Sigmoid colon (tissue), 7 donors: ENCODE measurements around the gene SNIP1. TPM values are rescaled to one million over a fixed set of nuclear protein-coding genes. Genes with fewer than 3 reads are reported as not detected.
"Not testable (repeated sequence)": the region's sequence is repeated elsewhere in the genome, so short reads cannot be mapped to it uniquely, and the experiment has no call there.

ENCODE experiments used
- DNase-seq: peaks from one replicate; pipeline ENCODE4 v3.0.0-alpha.2; 2019
- H3K27ac ChIP-seq, 4 donors: fragments of 200-600 bp; sonication (generic); one replicate each; pipeline ENCODE4 v1.5.1; 2016 to 2019; ENCODE audit warnings: mild to moderate bottlenecking in 1 of 4
- H3K27me3 ChIP-seq, 3 donors: fragments of 200-600 bp; sonication (generic); one replicate each; pipeline ENCODE4 v1.5.1; 2019; ENCODE audit warnings: mild to moderate bottlenecking in 1 of 3
- H3K36me3 ChIP-seq, 4 donors: fragments of 200-600 bp; sonication (generic); one replicate each; pipeline ENCODE4 v1.5.1; 2016 to 2019
- H3K4me1 ChIP-seq, 4 donors: fragments of 200-600 bp; sonication (generic); one replicate each; pipeline ENCODE4 v1.5.1; 2017 to 2019
- H3K4me3 ChIP-seq, 4 donors: fragments of 200-600 bp; sonication (generic); one replicate each; pipeline ENCODE4 v1.5.1; 2017 to 2019; ENCODE audit warnings: mild to moderate bottlenecking in 2 of 4, moderate library complexity in 1 of 4
- H3K9me3 ChIP-seq, 4 donors: fragments of 200-600 bp in 3 of 4; sonication (generic) in 3 of 4; one replicate each; pipeline versions ENCODE4 v1.5.1 to v1.6.1; 2013 to 2019
- CTCF ChIP-seq, 4 experiments: fragments of 450-650 bp in 3 of 4; fragments of 200-600 bp in 1 of 4; IDR thresholded peaks; one replicate each; pipeline ENCODE4 v1.5.1; 2016 to 2019; ENCODE audit warnings: antibody characterized with exemption in 4 of 4, mild to moderate bottlenecking in 3 of 4, moderate library complexity in 2 of 4
- EP300 ChIP-seq, 4 donors: sonication (generic); formaldehyde crosslinking; IDR thresholded peaks; one replicate each; pipeline ENCODE4 v1.6.1; 2017; ENCODE audit warnings: antibody characterized with exemption in 4 of 4
- POLR2A ChIP-seq, 2 donors: fragments of 450-650 bp; IDR thresholded peaks; one replicate each; pipeline ENCODE4 v1.6.1; 2016; ENCODE audit warnings: antibody characterized with exemption in 2 of 2, mild to moderate bottlenecking in 2 of 2, moderate library complexity in 2 of 2
- POLR2AphosphoS5 ChIP-seq, 4 donors: sonication (generic); formaldehyde crosslinking; IDR thresholded peaks; one replicate each; pipeline ENCODE4 v1.6.1; 2017; ENCODE audit warnings: antibody characterized with exemption in 4 of 4
- WGBS, 2 donors: extraction: QIAGEN DNeasy Blood & Tissue Kit; methylation state at CpG; one replicate each; pipeline ENCODE4 v1.1.7; 2013; 5-methylcytosine and 5-hydroxymethylcytosine counted together
- intact Hi-C: fragments of 100-400 bp; cut with DNase I; formaldehyde crosslinking; loops from one replicate; pipeline ENCODE4 v1.15.1; 2023
- polyA plus RNA-seq, 3 donors: library from polyadenylated mRNA; stranded (reverse); fragments of 200-250 nt; gene quantifications; one replicate each; pipeline ENCODE4 v1.2.3, GENCODE V29; 2013
- total RNA-seq, 4 donors: library from RNA; depleted of rRNA; stranded (reverse); fragments of >200 nt; gene quantifications; one replicate each; pipeline ENCODE4 v1.1.0, GENCODE V29; 2016
- donor health status: healthy with polysubstance abuse.
- donor health status: Bipolar disorder and iron deficiency.
- donor health status: healthy.

The SNIP1 gene
- total and polyA plus RNA-seq, 7 donors: 3.6 to 20.4 (median 7.2) TPM

GRCh38 chr1:37514350-37515184, 39.5 kb downstream of the SNIP1 start, which contains the start of gene MEAF6:
MEAF6 (minus strand) TSS chr1:37514766; CDS start chr1:37514746, 20 bp downstream.
- Histone ChIP-seq H3K4me1 (peaks cover 0 to 32% (median 20%) of the 10 kb centered on the region in 4 donors), H3K27ac (peak within 1 kb of the TSS; percentile 92 to 98 (median 96)), H3K9me3 (no peaks in the 10 kb centered on the region), H3K36me3 (peaks cover 0 to 32% (median 0%) of the 10 kb centered on the region in 4 donors), H3K4me3 (peak within 1 kb of the TSS; percentile 50 to 99 (median 84)), H3K27me3 (no peaks in the 10 kb centered on the region)
- DNase-seq: peak; percentile 90
- 0 to 1% methylated on average over 100 of the region's 100 CpGs for WGBS, 2 donors
- TF ChIP-seq EP300 (IDR thresholded peaks at IDR 0.05) (no peak), CTCF (IDR thresholded peaks at IDR 0.05) (peak in 2 of 4 experiments; percentile 16 to 82), POLR2AphosphoS5 (IDR thresholded peaks at IDR 0.05) (peak; percentile 75 to 91 (median 84)), POLR2A (IDR thresholded peaks at IDR 0.05) (peak; percentile 76 to 77)
- intact Hi-C loops: loop anchor here (2.0 to 5.0 kb wide), 3 partner anchors 38 to 178 kb away; partner anchors contain the start of genes CDCA8 and SNIP1

GRCh38 chr1:37513795-37514349, 40.2 kb downstream of the SNIP1 start:
- Histone ChIP-seq H3K9me3 (no peaks in the 10 kb centered on the region), H3K36me3 (peaks cover 1 to 39% (median 4%) of the 10 kb centered on the region in 4 donors), H3K4me3 (peak overlapping the region; percentile 50 to 99 (median 84)), H3K27ac (peak overlapping the region; percentile 92 to 98 (median 96)), H3K4me1 (peaks cover 0 to 32% (median 20%) of the 10 kb centered on the region in 4 donors), H3K27me3 (no peaks in the 10 kb centered on the region)
- TF ChIP-seq CTCF (IDR thresholded peaks at IDR 0.05) (no peak), POLR2A (IDR thresholded peaks at IDR 0.05) (no peak)
- no peak for DNase-seq
- intact Hi-C loops: loop anchor here (2.0 to 5.0 kb wide), 3 partner anchors 38 to 178 kb away; partner anchors contain the start of genes CDCA8 and SNIP1
- WGBS, 2 donors: 2 to 3% methylated on average over 26 of the region's 26 CpGs

- peaks cover 9 to 84% (median 21%) of the 10 kb centered on the region in 4 donors for H3K36me3 ChIP-seq
- H3K27ac ChIP-seq: no peak overlapping the region
- no peaks in the 10 kb centered on the region for H3K9me3 ChIP-seq
- no peak for DNase-seq
- TF ChIP-seq EP300 (IDR thresholded peaks at IDR 0.05) (no peak), POLR2A (IDR thresholded peaks at IDR 0.05) (no peak), POLR2AphosphoS5 (IDR thresholded peaks at IDR 0.05) (no peak), CTCF (IDR thresholded peaks at IDR 0.05) (no peak)
- H3K4me3 ChIP-seq: no peak overlapping the region
- no peaks in the 10 kb centered on the region for H3K27me3 ChIP-seq
- intact Hi-C loops: no loop called here
- 86 to 91% methylated on average over 4 of the region's 4 CpGs for WGBS, 2 donors
- peaks cover 0 to 27% (median 18%) of the 10 kb centered on the region in 4 donors for H3K4me1 ChIP-seq
Observed at GRCh38 chr1:37509181-37509580, 44.9 kb downstream of the SNIP1 start.

GRCh38 chr1:37506740-37507139, 47.4 kb downstream of the SNIP1 start:
- Histone ChIP-seq H3K9me3 (no peaks in the 10 kb centered on the region), H3K4me1 (peaks cover 0 to 6% (median 1%) of the 10 kb centered on the region in 4 donors), H3K4me3 (no peak overlapping the region), H3K27ac (no peak overlapping the region), H3K36me3 (peaks cover 9 to 89% (median 27%) of the 10 kb centered on the region in 4 donors), H3K27me3 (no peaks in the 10 kb centered on the region)
- WGBS, 2 donors: 94 to 96% methylated on average over 2 of the region's 2 CpGs
- TF ChIP-seq EP300 (IDR thresholded peaks at IDR 0.05) (no peak), POLR2AphosphoS5 (IDR thresholded peaks at IDR 0.05) (no peak), CTCF (IDR thresholded peaks at IDR 0.05) (no peak)
- DNase-seq: no peak
- intact Hi-C loops: no loop called here

GRCh38 chr1:37502791-37503190, 51.3 kb downstream of the SNIP1 start:
- Histone ChIP-seq H3K36me3 (peaks cover 0 to 72% (median 30%) of the 10 kb centered on the region in 4 donors), H3K4me1 (peaks cover 0 to 31% (median 23%) of the 10 kb centered on the region in 4 donors)
- H3K27ac ChIP-seq, H3K9me3 ChIP-seq, DNase-seq, H3K27me3 ChIP-seq, intact Hi-C loops, H3K4me3 ChIP-seq: not testable (repeated sequence)
- 91 to 94% methylated on average over 2 of the region's 2 CpGs for WGBS, 2 donors
